ENCODE results near the gene PCDHGA10. TPM values are rescaled to one million over a fixed set of nuclear protein-coding genes. Genes with fewer than 3 reads are reported as not detected.
"Not testable (repeated sequence)": the region's sequence is repeated elsewhere in the genome, so short reads cannot be mapped to it uniquely, and the experiment has no call there.

The PCDHGA10 gene
- total RNA-seq, 1 experiment from 2014 or later: 8.5 TPM

DNA sequence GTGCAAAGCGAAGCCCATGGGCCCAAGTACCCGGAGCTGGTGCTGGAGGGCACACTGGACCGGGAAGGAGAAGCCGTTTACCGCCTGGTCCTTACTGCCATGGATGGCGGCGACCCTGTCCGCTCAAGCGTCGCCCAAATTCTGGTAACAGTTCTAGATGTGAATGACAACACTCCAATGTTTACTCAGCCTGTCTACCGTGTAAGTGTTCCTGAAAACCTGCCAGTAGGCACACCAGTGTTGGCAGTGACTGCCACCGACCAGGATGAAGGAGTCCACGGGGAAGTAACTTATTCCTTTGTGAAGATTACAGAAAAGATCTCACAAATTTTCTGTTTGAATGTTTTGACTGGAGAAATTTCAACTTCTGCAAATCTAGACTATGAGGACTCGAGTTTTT, 38.2 kb upstream of the PCDHGA10 start:
- Histone ChIP-seq H3K27me3 (ENCODE audit: low read length) (no peaks in the 10 kb centered on the region), H3K9ac (ENCODE audit: low read length) (no peak overlapping the region), H3K79me2 (ENCODE audit: low read length) (peaks cover 72% of the 10 kb centered on the region), H3K27ac (ENCODE audit: low read length) (no peak overlapping the region), H2AFZ (ENCODE audit: low read length) (no peak overlapping the region), H3K4me1 (ENCODE audit: low read length) (peaks cover 10% of the 10 kb centered on the region), H3K4me3 (ENCODE audit: low read length) (no peak overlapping the region), H3K4me2 (ENCODE audit: low read depth, low read length, poor library complexity, severe bottlenecking) (no peak overlapping the region), H3K36me3 (ENCODE audit: insufficient read depth, low read length) (peaks cover 67% of the 10 kb centered on the region), H3K9me3 (ENCODE audit: low read length) (peaks cover 61% of the 10 kb centered on the region), H3K9me2 (replicated peaks; ENCODE audit: insufficient read depth, low read length) (no peaks in the 10 kb centered on the region), H4K20me1 (ENCODE audit: insufficient read depth, low read depth, low read length) (no peaks in the 10 kb centered on the region)
- DNase-seq: no peak

DNA sequence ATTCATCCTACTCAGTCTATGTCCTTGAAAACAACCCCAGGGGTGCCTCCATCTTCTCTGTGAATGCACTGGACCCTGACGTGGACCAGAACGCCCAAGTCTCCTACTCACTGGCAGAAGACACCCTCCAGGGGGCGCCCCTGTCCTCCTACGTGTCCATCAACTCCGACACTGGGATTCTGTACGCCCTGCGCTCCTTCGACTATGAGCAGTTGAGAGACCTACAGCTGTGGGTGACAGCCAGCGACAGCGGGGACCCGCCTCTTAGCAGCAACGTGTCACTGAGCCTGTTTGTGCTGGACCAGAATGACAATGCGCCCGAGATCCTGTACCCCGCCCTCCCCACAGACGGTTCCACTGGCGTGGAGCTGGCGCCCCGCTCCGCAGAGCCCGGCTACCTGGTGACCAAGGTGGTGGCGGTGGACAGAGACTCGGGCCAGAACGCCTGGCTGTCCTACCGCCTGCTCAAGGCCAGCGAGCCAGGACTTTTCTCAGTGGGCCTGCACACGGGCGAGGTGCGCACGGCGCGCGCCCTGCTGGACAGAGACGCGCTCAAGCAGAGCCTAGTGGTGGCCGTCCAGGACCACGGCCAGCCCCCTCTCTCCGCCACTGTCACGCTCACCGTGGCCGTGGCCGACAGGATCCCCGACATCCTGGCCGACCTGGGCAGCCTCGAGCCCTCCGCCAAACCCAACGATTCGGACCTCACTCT, 37.2 kb upstream of the PCDHGA10 start:
- not testable (repeated sequence) for H3K27me3 ChIP-seq (ENCODE audit: low read length); H3K4me1 ChIP-seq (ENCODE audit: low read length); H3K4me2 ChIP-seq (ENCODE audit: low read depth, low read length, poor library complexity, severe bottlenecking); H3K9me2 ChIP-seq (replicated peaks; ENCODE audit: insufficient read depth, low read length); H3K9ac ChIP-seq (ENCODE audit: low read length); H3K27ac ChIP-seq (ENCODE audit: low read length); H2AFZ ChIP-seq (ENCODE audit: low read length); DNase-seq; H4K20me1 ChIP-seq (ENCODE audit: insufficient read depth, low read depth, low read length); H3K4me3 ChIP-seq (ENCODE audit: low read length)
- peaks cover 71% of the 10 kb centered on the region for H3K79me2 ChIP-seq (ENCODE audit: low read length)
- H3K36me3 ChIP-seq (ENCODE audit: insufficient read depth, low read length): peaks cover 71% of the 10 kb centered on the region
- peaks cover 68% of the 10 kb centered on the region for H3K9me3 ChIP-seq (ENCODE audit: low read length)

DNA sequence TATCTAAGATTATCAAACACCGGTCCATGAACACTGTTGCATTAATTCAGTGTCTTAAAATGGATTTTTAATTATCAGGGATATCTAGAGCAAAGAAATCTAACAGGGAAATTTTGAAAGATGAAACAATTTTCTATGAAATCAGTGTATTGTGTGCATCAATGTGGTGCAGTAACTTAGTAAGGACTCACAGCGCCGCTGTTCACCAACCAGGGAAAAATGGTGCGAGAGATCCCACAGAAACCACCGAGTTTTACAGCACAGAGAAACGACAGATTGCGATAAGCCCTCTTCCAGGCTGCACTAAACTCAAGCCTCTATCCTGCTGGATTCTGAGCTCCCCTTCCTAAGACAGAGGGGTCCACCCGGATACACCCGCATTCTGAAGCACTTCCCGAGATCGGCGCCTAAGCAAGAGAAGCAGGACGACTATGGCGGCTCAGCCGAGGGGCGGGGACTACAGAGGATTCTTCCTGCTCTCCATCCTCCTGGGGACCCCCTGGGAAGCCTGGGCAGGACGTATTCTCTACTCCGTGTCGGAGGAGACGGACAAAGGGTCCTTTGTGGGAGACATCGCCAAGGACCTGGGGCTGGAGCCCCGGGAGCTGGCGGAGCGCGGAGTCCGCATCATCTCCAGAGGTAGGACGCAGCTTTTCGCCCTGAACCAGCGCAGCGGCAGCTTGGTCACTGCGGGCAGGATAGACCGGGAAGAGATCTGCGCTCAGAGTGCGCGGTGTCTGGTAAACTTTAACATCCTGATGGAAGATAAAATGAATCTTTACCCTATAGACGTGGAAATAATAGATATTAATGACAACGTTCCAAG, 30.1 kb upstream of the PCDHGA10 start, which contains the start of gene PCDHGA7:
PCDHGA7 (plus strand) TSS at position 274 of the 826 bp plus-strand sequence; CDS start at position 432, 158 bp downstream.
- no peak within 1 kb of the TSS for H3K9ac ChIP-seq (ENCODE audit: low read length)
- H3K9me2 ChIP-seq (replicated peaks; ENCODE audit: insufficient read depth, low read length): no peaks in the 10 kb centered on the region
- H3K27ac ChIP-seq (ENCODE audit: low read length): no peak within 1 kb of the TSS
- DNase-seq: no peak
- H3K4me2 ChIP-seq (ENCODE audit: low read depth, low read length, poor library complexity, severe bottlenecking): no peak within 1 kb of the TSS
- H2AFZ ChIP-seq (ENCODE audit: low read length): no peak within 1 kb of the TSS
- H3K27me3 ChIP-seq (ENCODE audit: low read length): no peaks in the 10 kb centered on the region
- peaks cover 39% of the 10 kb centered on the region for H3K9me3 ChIP-seq (ENCODE audit: low read length)
- H3K79me2 ChIP-seq (ENCODE audit: low read length): peaks cover 37% of the 10 kb centered on the region
- H3K4me3 ChIP-seq (ENCODE audit: low read length): peak within 1 kb of the TSS; percentile 18; the same call in 1 of the 2 replicates
- no peaks in the 10 kb centered on the region for H4K20me1 ChIP-seq (ENCODE audit: insufficient read depth, low read depth, low read length)
- H3K36me3 ChIP-seq (ENCODE audit: insufficient read depth, low read length): peaks cover 63% of the 10 kb centered on the region
- H3K4me1 ChIP-seq (ENCODE audit: low read length): no peaks in the 10 kb centered on the region

DNA sequence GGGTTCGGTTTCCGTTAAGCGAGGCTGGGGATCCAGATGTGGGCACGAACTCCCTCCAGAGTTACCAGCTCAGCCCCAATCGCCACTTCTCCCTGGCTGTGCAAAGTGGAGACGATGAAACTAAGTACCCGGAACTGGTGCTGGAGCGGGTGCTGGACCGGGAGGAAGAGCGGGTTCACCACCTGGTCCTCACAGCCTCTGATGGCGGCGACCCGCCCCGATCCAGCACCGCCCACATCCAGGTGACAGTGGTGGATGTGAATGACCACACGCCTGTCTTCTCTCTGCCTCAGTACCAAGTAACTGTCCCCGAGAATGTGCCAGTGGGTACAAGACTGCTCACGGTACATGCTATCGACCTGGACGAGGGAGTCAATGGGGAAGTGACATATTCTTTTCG, 29.4 kb upstream of the PCDHGA10 start:
- Histone ChIP-seq H4K20me1 (ENCODE audit: insufficient read depth, low read depth, low read length) (no peaks in the 10 kb centered on the region), H3K9me3 (ENCODE audit: low read length) (peaks cover 40% of the 10 kb centered on the region), H2AFZ (ENCODE audit: low read length) (no peak overlapping the region), H3K9ac (ENCODE audit: low read length) (no peak overlapping the region), H3K27me3 (ENCODE audit: low read length) (no peaks in the 10 kb centered on the region), H3K27ac (ENCODE audit: low read length) (no peak overlapping the region), H3K9me2 (replicated peaks; ENCODE audit: insufficient read depth, low read length) (no peaks in the 10 kb centered on the region), H3K79me2 (ENCODE audit: low read length) (peaks cover 33% of the 10 kb centered on the region), H3K4me2 (ENCODE audit: low read depth, low read length, poor library complexity, severe bottlenecking) (no peak overlapping the region), H3K4me3 (ENCODE audit: low read length) (peak overlapping the region; percentile 18; the same call in 1 of the 2 replicates), H3K4me1 (ENCODE audit: low read length) (no peaks in the 10 kb centered on the region), H3K36me3 (ENCODE audit: insufficient read depth, low read length) (peaks cover 62% of the 10 kb centered on the region)
- no peak for DNase-seq

DNA sequence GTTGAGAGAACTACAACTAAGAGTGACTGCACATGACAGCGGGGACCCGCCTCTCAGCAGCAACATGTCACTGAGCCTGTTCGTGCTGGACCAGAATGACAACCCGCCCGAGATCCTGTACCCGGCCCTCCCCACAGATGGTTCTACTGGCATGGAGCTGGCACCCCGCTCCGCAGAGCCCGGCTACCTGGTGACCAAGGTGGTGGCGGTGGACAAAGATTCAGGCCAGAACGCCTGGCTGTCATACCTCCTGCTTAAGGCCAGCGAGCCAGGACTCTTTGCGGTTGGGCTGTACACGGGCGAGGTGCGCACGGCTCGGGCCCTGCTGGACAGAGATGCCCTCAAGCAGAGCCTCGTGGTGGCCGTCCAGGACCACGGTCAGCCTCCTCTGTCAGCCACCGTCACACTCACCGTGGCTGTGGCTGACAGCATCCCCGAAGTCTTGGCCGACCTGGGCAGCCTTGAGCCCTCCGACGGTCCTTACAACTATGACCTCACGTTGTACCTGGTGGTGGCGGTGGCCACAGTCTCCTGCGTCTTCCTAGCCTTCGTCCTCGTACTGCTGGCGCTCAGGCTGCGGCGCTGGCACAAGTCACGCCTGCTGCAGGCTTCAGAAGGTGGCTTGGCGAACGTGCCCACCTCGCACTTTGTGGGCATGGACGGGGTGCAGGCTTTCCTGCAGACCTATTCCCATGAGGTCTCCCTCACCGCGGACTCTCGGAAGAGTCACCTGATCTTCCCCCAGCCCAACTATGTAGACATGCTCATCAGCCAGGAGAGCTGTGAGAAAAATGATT, 28.1 kb upstream of the PCDHGA10 start:
- Histone ChIP-seq H2AFZ (ENCODE audit: low read length) (no peak overlapping the region), H3K9me2 (replicated peaks; ENCODE audit: insufficient read depth, low read length) (no peaks in the 10 kb centered on the region), H3K79me2 (ENCODE audit: low read length) (peaks cover 21% of the 10 kb centered on the region; the same call in 1 of the 2 replicates), H3K4me2 (ENCODE audit: low read depth, low read length, poor library complexity, severe bottlenecking) (no peak overlapping the region), H4K20me1 (ENCODE audit: insufficient read depth, low read depth, low read length) (no peaks in the 10 kb centered on the region), H3K4me3 (ENCODE audit: low read length) (no peak overlapping the region), H3K27me3 (ENCODE audit: low read length) (no peaks in the 10 kb centered on the region), H3K9ac (ENCODE audit: low read length) (no peak overlapping the region), H3K36me3 (ENCODE audit: insufficient read depth, low read length) (peaks cover 50% of the 10 kb centered on the region), H3K9me3 (ENCODE audit: low read length) (peaks cover 38% of the 10 kb centered on the region), H3K4me1 (ENCODE audit: low read length) (no peaks in the 10 kb centered on the region), H3K27ac (ENCODE audit: low read length) (no peak overlapping the region)
- no peak for DNase-seq

DNA sequence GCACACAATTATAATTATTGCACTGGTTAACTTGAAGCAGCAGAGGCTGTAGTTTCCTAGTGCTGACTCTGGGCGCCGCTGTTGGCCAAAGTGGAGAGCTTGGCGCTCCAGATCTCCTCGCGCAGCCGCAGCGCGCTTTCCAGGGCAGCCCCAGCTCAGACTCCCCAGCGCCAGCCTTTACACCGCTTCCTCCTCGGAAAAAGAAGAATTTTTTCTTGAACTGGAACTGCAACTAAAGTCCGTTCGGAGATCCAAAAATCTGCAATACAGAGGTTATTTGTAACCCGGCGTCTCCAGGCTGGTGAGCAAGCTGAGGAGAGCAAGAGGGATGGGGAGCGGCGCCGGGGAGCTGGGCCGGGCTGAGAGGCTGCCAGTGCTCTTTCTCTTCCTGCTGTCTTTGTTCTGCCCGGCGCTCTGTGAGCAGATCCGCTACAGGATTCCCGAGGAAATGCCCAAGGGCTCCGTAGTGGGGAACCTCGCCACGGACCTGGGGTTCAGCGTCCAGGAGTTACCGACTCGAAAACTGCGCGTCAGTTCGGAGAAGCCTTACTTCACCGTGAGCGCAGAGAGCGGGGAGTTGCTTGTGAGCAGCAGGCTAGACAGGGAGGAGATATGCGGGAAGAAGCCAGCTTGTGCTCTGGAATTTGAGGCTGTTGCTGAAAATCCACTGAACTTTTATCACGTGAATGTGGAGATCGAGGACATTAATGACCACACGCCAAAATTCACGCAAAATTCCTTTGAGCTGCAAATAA, 25.1 kb upstream of the PCDHGA10 start, which contains the start of gene PCDHGB4:
PCDHGB4 (plus strand) TSS at position 142 of the 755 bp plus-strand sequence; CDS start at position 329, 187 bp downstream.
- DNase-seq; H3K27me3 ChIP-seq (ENCODE audit: low read length): not testable (repeated sequence)

DNA sequence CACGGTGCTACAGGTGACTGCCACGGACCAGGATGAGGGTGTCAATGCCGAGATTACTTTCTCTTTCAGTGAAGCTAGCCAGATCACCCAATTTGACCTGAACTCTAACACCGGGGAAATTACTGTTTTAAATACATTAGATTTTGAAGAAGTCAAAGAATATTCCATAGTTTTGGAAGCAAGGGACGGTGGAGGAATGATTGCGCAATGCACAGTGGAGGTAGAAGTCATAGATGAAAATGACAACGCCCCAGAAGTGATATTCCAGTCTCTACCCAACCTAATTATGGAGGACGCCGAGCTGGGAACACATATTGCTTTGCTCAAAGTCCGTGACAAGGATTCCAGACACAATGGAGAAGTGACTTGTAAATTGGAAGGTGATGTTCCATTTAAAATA, 24.1 kb upstream of the PCDHGA10 start:
- Histone ChIP-seq H3K4me1 (ENCODE audit: low read length) (no peaks in the 10 kb centered on the region), H3K79me2 (ENCODE audit: low read length) (peaks cover 9% of the 10 kb centered on the region; the same call in 1 of the 2 replicates), H3K27me3 (ENCODE audit: low read length) (no peaks in the 10 kb centered on the region), H3K4me2 (ENCODE audit: low read depth, low read length, poor library complexity, severe bottlenecking) (no peak overlapping the region), H3K9me2 (replicated peaks; ENCODE audit: insufficient read depth, low read length) (no peaks in the 10 kb centered on the region), H3K9ac (ENCODE audit: low read length) (no peak overlapping the region), H2AFZ (ENCODE audit: low read length) (no peak overlapping the region), H3K4me3 (ENCODE audit: low read length) (no peak overlapping the region), H3K9me3 (ENCODE audit: low read length) (peaks cover 24% of the 10 kb centered on the region), H3K27ac (ENCODE audit: low read length) (no peak overlapping the region), H4K20me1 (ENCODE audit: insufficient read depth, low read depth, low read length) (no peaks in the 10 kb centered on the region), H3K36me3 (ENCODE audit: insufficient read depth, low read length) (peaks cover 41% of the 10 kb centered on the region)
- no peak for DNase-seq

More for the DNA sequence above, 25.1 kb upstream of the PCDHGA10 start, which contains the start of gene PCDHGB4:
- Histone ChIP-seq H3K36me3 (ENCODE audit: insufficient read depth, low read length) (peaks cover 47% of the 10 kb centered on the region), H3K9me3 (ENCODE audit: low read length) (peaks cover 26% of the 10 kb centered on the region), H3K79me2 (ENCODE audit: low read length) (peaks cover 12% of the 10 kb centered on the region; the same call in 1 of the 2 replicates)
- H3K9ac ChIP-seq (ENCODE audit: low read length); H3K4me1 ChIP-seq (ENCODE audit: low read length); H3K4me2 ChIP-seq (ENCODE audit: low read depth, low read length, poor library complexity, severe bottlenecking); H4K20me1 ChIP-seq (ENCODE audit: insufficient read depth, low read depth, low read length); H3K27ac ChIP-seq (ENCODE audit: low read length); H3K4me3 ChIP-seq (ENCODE audit: low read length); H3K9me2 ChIP-seq (replicated peaks; ENCODE audit: insufficient read depth, low read length); H2AFZ ChIP-seq (ENCODE audit: low read length): not testable (repeated sequence)

Data from Karpas-422 (cell line).